ENCODE measurements around the gene LY6G6F. TPM values are rescaled to one million over a fixed set of nuclear protein-coding genes. Genes with fewer than 3 reads are reported as not detected.

Gene LY6G6F
- total RNA-seq, 1 donor from 2014 or later: 0.97 TPM

DNA sequence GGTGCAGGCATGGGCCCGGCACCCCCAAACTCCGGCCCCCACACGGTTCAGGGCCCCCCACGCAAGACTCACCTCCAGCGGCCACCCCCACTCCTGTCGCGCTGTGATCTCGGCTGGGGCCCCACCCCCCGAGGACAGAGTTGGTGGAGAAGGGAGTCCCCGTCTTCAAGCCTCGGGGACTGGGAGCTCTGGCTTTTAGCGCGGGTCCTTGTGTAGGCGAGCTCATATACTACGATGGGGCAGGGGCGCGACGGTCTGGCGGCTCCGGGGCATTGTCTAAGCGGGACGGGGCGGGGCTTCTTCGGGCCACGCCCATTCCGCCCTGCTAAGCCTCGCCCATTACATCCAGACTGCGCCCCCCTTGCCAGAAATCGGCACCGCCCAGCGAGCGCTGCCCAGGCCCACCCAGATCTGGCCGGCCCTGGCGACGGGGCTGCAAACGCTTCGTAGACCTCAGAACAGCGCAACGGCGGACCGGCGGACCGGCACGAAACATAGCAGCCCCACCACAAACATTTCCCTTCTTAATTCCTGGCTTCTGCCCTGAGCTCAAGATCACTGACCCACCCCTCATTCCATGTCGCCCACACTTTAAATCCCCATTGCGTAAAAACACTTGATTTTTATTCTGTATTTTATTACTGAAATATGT lies 23.4 kb downstream of the LY6G6F start:
- peak; percentile 82 to 83 for ATAC-seq

DNA sequence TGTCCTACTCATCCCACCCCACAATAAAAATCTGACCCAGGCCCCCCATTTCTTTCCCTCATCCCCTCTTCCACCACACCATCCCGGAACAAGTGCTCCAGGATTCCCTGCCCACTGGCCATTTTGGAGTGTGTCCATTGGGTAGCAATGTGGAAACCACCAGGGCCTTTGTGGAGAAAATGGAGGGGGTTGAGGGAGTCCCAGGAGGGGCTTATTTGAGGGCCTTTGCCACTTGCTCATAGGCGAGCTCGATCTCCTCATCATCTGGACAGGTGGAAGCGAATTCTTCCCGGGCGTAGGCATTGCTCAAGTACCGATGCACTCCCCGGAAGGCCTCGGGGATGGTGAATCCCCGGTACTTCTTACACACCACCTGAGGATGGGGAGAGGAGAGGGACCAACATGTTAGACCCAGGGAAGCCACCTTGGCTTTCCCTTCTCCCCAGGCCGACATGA lies 24.0 kb downstream of the LY6G6F start:
- TF ChIP-seq, protein P1, sequence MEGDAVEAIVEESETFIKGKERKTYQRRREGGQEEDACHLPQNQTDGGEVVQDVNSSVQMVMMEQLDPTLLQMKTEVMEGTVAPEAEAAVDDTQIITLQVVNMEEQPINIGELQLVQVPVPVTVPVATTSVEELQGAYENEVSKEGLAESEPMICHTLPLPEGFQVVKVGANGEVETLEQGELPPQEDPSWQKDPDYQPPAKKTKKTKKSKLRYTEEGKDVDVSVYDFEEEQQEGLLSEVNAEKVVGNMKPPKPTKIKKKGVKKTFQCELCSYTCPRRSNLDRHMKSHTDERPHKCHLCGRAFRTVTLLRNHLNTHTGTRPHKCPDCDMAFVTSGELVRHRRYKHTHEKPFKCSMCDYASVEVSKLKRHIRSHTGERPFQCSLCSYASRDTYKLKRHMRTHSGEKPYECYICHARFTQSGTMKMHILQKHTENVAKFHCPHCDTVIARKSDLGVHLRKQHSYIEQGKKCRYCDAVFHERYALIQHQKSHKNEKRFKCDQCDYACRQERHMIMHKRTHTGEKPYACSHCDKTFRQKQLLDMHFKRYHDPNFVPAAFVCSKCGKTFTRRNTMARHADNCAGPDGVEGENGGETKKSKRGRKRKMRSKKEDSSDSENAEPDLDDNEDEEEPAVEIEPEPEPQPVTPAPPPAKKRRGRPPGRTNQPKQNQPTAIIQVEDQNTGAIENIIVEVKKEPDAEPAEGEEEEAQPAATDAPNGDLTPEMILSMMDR (IDR thresholded peaks at IDR 0.05): no peak
- intact Hi-C loops (cut with DNase I): loop anchor here (10.0 kb wide), 1 partner anchor 104 kb away; no protein-coding TSS in a partner anchor

More for the DNA sequence above, 23.4 kb downstream of the LY6G6F start:
- peak overlapping the region; percentile 91 for H3K4me3 ChIP-seq
- TF ChIP-seq, protein P1 (IDR thresholded peaks at IDR 0.05): no peak
- peaks cover 81% of the 10 kb centered on the region for H3K4me1 ChIP-seq
- H3K27ac ChIP-seq: peak overlapping the region; percentile 93
- peak; percentile 88 for DNase-seq
- H3K9me3 ChIP-seq: no peaks in the 10 kb centered on the region
- H3K36me3 ChIP-seq: peaks cover 64% of the 10 kb centered on the region
- intact Hi-C loops (cut with DNase I): loop anchor here (10.0 kb wide), 1 partner anchor 105 kb away; no protein-coding TSS in a partner anchor
- no peaks in the 10 kb centered on the region for H3K27me3 ChIP-seq (ENCODE audit: low read depth)

DNA sequence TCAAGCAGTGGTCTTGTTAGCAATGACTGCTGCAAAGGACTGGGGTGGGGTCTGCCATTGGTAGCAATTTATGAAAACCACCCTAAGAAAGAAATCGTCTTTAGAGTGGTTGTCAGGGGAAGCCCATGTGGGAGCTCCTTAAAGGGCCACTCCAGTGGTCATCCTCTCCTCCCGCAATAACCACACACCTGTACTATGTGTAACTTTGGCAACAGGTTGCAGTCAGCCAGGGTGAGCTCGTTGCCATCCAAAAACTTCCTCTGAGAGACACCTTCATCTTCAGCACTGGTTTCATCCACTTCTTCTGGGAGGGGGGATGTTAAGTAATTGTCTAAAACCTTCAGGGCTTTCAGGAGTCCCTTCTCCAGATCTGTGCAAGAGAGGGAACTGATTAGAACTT lies 25.4 kb downstream of the LY6G6F start:
- intact Hi-C loops (cut with DNase I): loop anchor here (10.0 kb wide), 1 partner anchor 103 kb away; no protein-coding TSS in a partner anchor

More for the DNA sequence above, 24.0 kb downstream of the LY6G6F start:
- H3K4me1 ChIP-seq: peaks cover 79% of the 10 kb centered on the region
- DNase-seq (no peak), ATAC-seq (no peak)
- no peaks in the 10 kb centered on the region for H3K9me3 ChIP-seq
- H3K27me3 ChIP-seq (ENCODE audit: low read depth): no peaks in the 10 kb centered on the region
- H3K4me3 ChIP-seq: peak overlapping the region; percentile 91
- peaks cover 64% of the 10 kb centered on the region for H3K36me3 ChIP-seq
- H3K27ac ChIP-seq: peak overlapping the region; percentile 93

DNA sequence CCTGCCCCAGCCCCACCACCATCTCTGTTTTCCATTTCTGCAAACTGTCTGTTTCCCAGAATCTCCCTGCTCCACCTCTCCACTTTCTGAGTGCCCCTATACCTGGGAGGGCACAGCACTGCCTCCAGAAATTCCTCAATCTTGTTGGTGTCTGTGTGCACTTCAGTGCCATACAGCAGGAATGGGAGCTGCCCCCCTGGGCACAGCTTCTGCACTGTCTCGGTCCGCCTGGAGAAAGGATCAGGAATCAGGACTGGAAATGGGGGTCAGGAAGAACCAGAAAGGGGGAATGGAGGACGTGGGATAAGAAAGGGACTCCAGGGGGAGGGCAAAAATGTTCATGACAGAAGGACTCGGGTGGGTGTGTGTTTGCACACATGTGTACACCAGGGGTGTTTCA lies 27.1 kb downstream of the LY6G6F start:
- Histone ChIP-seq H3K27me3 (ENCODE audit: low read depth) (no peaks in the 10 kb centered on the region), H3K4me3 (peak overlapping the region; percentile 86), H3K27ac (peak overlapping the region; percentile 93), H3K36me3 (peaks cover 42% of the 10 kb centered on the region), H3K4me1 (peaks cover 71% of the 10 kb centered on the region), H3K9me3 (no peaks in the 10 kb centered on the region)
- TF ChIP-seq, protein P1 (IDR thresholded peaks at IDR 0.05): no peak
- DNase-seq (no peak), ATAC-seq (no peak)
- intact Hi-C loops (cut with DNase I): loop anchor here (10.0 kb wide), 1 partner anchor 101 kb away; no protein-coding TSS in a partner anchor

More for the DNA sequence above, 25.4 kb downstream of the LY6G6F start:
- ATAC-seq (no peak), DNase-seq (no peak)
- Histone ChIP-seq H3K36me3 (peaks cover 53% of the 10 kb centered on the region), H3K4me1 (peaks cover 71% of the 10 kb centered on the region), H3K4me3 (no peak overlapping the region), H3K9me3 (no peaks in the 10 kb centered on the region), H3K27ac (no peak overlapping the region), H3K27me3 (ENCODE audit: low read depth) (no peaks in the 10 kb centered on the region)
- TF ChIP-seq, protein P1 (IDR thresholded peaks at IDR 0.05): no peak

DNA sequence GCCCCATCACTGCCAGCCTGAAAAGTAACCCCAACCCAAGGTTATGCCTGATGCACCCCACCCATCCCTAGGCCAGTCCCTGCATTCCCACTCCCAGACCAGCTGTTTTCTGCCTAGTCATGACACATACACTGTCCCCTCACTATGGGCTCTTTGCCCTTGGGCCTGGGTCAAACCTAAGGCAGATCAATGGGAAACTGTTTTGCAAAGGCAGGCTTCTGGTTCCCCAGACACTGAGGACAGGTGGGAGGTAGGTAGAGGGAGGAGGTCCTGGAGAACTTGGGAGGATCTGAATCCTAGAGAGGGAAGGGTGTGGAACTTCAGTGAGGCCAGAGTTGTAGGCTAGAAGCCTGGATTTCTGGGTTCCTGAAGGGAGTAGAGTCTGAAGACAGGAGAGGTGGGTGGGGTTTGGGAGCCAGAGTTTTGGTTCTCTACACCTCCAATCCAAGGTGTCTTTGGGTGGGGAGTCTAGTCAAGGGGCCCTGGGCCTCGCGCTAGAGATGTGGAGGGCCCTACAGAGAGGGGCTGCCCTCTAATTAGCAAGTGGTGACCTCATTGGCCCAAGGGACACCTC lies 27.7 kb downstream of the LY6G6F start:
- peak overlapping the region; percentile 86 for H3K4me3 ChIP-seq
- intact Hi-C loops (cut with DNase I): loop anchor here (10.0 kb wide), 1 partner anchor 100 kb away; no protein-coding TSS in a partner anchor
- no peaks in the 10 kb centered on the region for H3K9me3 ChIP-seq
- TF ChIP-seq, protein P1 (IDR thresholded peaks at IDR 0.05): no peak
- peaks cover 42% of the 10 kb centered on the region for H3K36me3 ChIP-seq
- H3K27me3 ChIP-seq (ENCODE audit: low read depth): no peaks in the 10 kb centered on the region
- H3K27ac ChIP-seq: peak overlapping the region; percentile 93
- DNase-seq: peak; percentile 60
- peaks cover 73% of the 10 kb centered on the region for H3K4me1 ChIP-seq
- ATAC-seq: no peak

All from lower lobe of right lung (tissue), 2 donors.